GM12878 (cell line): ENCODE data around the gene PITPNB. TPM values are rescaled to one million over a fixed set of nuclear protein-coding genes. Genes with fewer than 3 reads are reported as not detected.

Experiments
- ATAC-seq: fragments of 200-7000 bp; cut with Tn5 transposase; 3 replicates; pipeline ENCODE4 v1.9.1; 2020; ENCODE audit warnings: mild to moderate bottlenecking, moderate library complexity
- BruUV-seq: library from RNA; stranded (reverse); fragments of 400-500 nt; replicated peaks from 2 replicates; lab custom pipeline; 2021; lab: Mats Ljungman, UMichigan
- CTCF ChIA-PET: fragments of 300-600 bp; sonication (Branson Sonifier 250); formaldehyde crosslinking; extraction: SDS; loops from one replicate; lab custom pipeline; 2021; ENCODE audit warnings: inconsistent platforms; lab: Yijun Ruan, JAX
- POLR2A ChIA-PET: fragments of 350-600 bp; formaldehyde crosslinking; extraction: SDS; loops from one replicate; lab custom pipeline; 2021; ENCODE audit warnings: inconsistent platforms; lab: Charles Lee
- RAD21 ChIA-PET: fragments of 300-600 bp; sonication (Branson Sonifier 250); formaldehyde crosslinking; loops from one replicate; lab custom pipeline; 2023; ENCODE audit warnings: antibody characterized with exemption; ENCODE audit not compliant: unreplicated experiment; lab: Charles Lee
- SMC1A ChIA-PET: fragments of 300-600 bp; sonication (Branson Sonifier 250); formaldehyde crosslinking; loops from one replicate; lab custom pipeline; 2023; ENCODE audit not compliant: unreplicated experiment, uncharacterized antibody; lab: Charles Lee
- DNase-seq: peaks from one replicate; pipeline ENCODE4 v3.0.0-alpha.2; 2011; ENCODE audit warnings: low read depth, low spot score
- FAIRE-seq: peaks from 3 replicates; lab custom pipeline; 2011; peaks lifted over from hg19 to GRCh38; lab: Jason Lieb, UNC
- H2AFZ ChIP-seq: 2 replicates; pipeline ENCODE4 v1.6.0; 2011; ENCODE audit warnings: low read depth, low read length, control low read depth; ENCODE audit not compliant: control insufficient read depth
- H3K27ac ChIP-seq: 2 replicates; pipeline ENCODE4 v1.5.1; 2011; ENCODE audit warnings: control low read depth; ENCODE audit not compliant: control insufficient read depth, insufficient read depth
- H3K27me3 ChIP-seq, 2 experiments: replicated peaks in 1 of 2; 2 replicates each; pipeline versions ENCODE4 v1.6.0 to v1.6.1; 2011; ENCODE audit warnings: low read length in 1 of 2; ENCODE audit not compliant: control insufficient read depth in 2 of 2, insufficient read depth in 2 of 2
- H3K36me3 ChIP-seq, 2 experiments: 2 replicates each; pipeline ENCODE4 v1.5.1; 2011; ENCODE audit warnings: low read length in 1 of 2; ENCODE audit not compliant: control insufficient read depth in 2 of 2, insufficient read depth in 2 of 2
- H3K4me1 ChIP-seq: 2 replicates; pipeline ENCODE4 v1.6.1; 2011; ENCODE audit warnings: mild to moderate bottlenecking, low read length, moderate library complexity, mixed read lengths; ENCODE audit not compliant: control insufficient read depth, insufficient read depth
- H3K4me2 ChIP-seq: 2 replicates; pipeline ENCODE4 v1.6.0; 2011; ENCODE audit warnings: control low read depth; ENCODE audit not compliant: control insufficient read depth, insufficient read depth
- H3K4me3 ChIP-seq: fragments of 200-600 bp; sonication (generic); 2 replicates; pipeline ENCODE4 v1.5.1; 2016
- H3K79me2 ChIP-seq: 2 replicates; pipeline ENCODE4 v1.6.0; 2011; ENCODE audit warnings: low read length; ENCODE audit not compliant: control insufficient read depth, insufficient read depth
- H3K9ac ChIP-seq: 2 replicates; pipeline ENCODE4 v1.8.0; 2011; ENCODE audit warnings: low read length, control low read depth, mixed read lengths; ENCODE audit not compliant: control insufficient read depth, insufficient read depth
- H3K9me3 ChIP-seq: replicated peaks from 3 replicates; pipeline ENCODE4 v1.5.1; 2011; ENCODE audit warnings: mild to moderate bottlenecking, low read length; ENCODE audit not compliant: control insufficient read depth, insufficient read depth
- H4K20me1 ChIP-seq: 2 replicates; pipeline ENCODE4 v1.6.0; 2011; ENCODE audit not compliant: control insufficient read depth, insufficient read depth
- ASH2L ChIP-seq: fragments of 300-600, 200-600 bp; sonication (generic); IDR thresholded peaks from 2 replicates; pipeline ENCODE4 v1.6.1; 2017; ENCODE audit warnings: low read depth, mild to moderate bottlenecking, borderline replicate concordance
- ATF2 ChIP-seq: IDR thresholded peaks from 2 replicates; pipeline ENCODE4 v1.6.1; 2012; ENCODE audit warnings: low read length, inconsistent platforms
- CBFB ChIP-seq: IDR thresholded peaks from 2 replicates; pipeline ENCODE4 v1.6.1; 2016; ENCODE audit warnings: antibody characterized with exemption, low read depth
- CREB1 ChIP-seq: IDR thresholded peaks from 2 replicates; pipeline ENCODE4 v1.6.1; 2012; ENCODE audit warnings: low read depth, mild to moderate bottlenecking, inconsistent platforms
- E2F8 ChIP-seq: fragments of 450-650 bp; IDR thresholded peaks from 2 replicates; pipeline ENCODE4 v1.6.1; 2018; ENCODE audit warnings: mild to moderate bottlenecking, low read depth, moderate library complexity; ENCODE audit not compliant: partially characterized antibody
- EGR1 ChIP-seq, 2 experiments: IDR thresholded peaks; 1 replicate in 1 of 2; 2 replicates in 1 of 2; pipeline ENCODE4 v1.6.1; 2011 to 2012; ENCODE audit warnings: low read depth in 2 of 2, low read length in 2 of 2, borderline replicate concordance in 1 of 2, mild to moderate bottlenecking in 1 of 2, moderate library complexity in 1 of 2
- ETV6 ChIP-seq, 2 experiments: fragments of 450-650 bp in 1 of 2; IDR thresholded peaks in 1 of 2; conservative IDR thresholded peaks in 1 of 2; 2 replicates each; pipeline ENCODE4 v1.6.1; 2014; ENCODE audit warnings: antibody characterized with exemption in 1 of 2, borderline replicate concordance in 1 of 2, low read depth in 1 of 2, mild to moderate bottlenecking in 1 of 2, moderate library complexity in 1 of 2
- JUNB ChIP-seq: IDR thresholded peaks from 2 replicates; pipeline ENCODE4 v1.6.1; 2016; ENCODE audit warnings: antibody characterized with exemption, mild to moderate bottlenecking
- JUND ChIP-seq: IDR thresholded peaks from 2 replicates; pipeline ENCODE4 v1.6.1; 2012; ENCODE audit warnings: low read depth, mild to moderate bottlenecking, low read length, improper control_type of control experiment, moderate library complexity
- KDM1A ChIP-seq: fragments of 200-600 bp; sonication (generic); IDR thresholded peaks from 2 replicates; pipeline ENCODE4 v1.6.1; 2016; ENCODE audit warnings: borderline replicate concordance
- NBN ChIP-seq: fragments of 450-650 bp; IDR thresholded peaks from 2 replicates; pipeline ENCODE4 v1.6.1; 2016
- POLR2AphosphoS5 ChIP-seq: IDR thresholded peaks from 2 replicates; pipeline ENCODE4 v1.6.1; 2011; ENCODE audit warnings: mild to moderate bottlenecking, low read length, inconsistent platforms
- RAD21 ChIP-seq: IDR thresholded peaks from 2 replicates; pipeline ENCODE4 v1.6.1; 2011; ENCODE audit warnings: mild to moderate bottlenecking, low read depth, low read length, moderate library complexity; ENCODE audit not compliant: insufficient read depth
- RCOR1 ChIP-seq: conservative IDR thresholded peaks from 2 replicates; pipeline ENCODE4 v1.6.1; 2012; ENCODE audit warnings: low read depth, low read length, improper control_type of control experiment
- SMARCA5 ChIP-seq: fragments of 450-650 bp; IDR thresholded peaks from 2 replicates; pipeline ENCODE4 v1.6.1; 2017; ENCODE audit warnings: mild to moderate bottlenecking
- SPI1 ChIP-seq: IDR thresholded peaks from 2 replicates; pipeline ENCODE4 v1.6.1; 2011; ENCODE audit warnings: low read depth, mild to moderate bottlenecking, low read length, moderate library complexity, borderline replicate concordance; ENCODE audit not compliant: insufficient read depth
- TAF1 ChIP-seq: IDR thresholded peaks from 2 replicates; pipeline ENCODE4 v1.6.1; 2011; ENCODE audit warnings: mild to moderate bottlenecking, low read depth, low read length, borderline replicate concordance
- ZNF622 ChIP-seq: fragments of 450-650 bp; IDR thresholded peaks from 2 replicates; pipeline ENCODE4 v1.6.1; 2017; ENCODE audit warnings: mild to moderate bottlenecking, inconsistent platforms
- ZZZ3 ChIP-seq: IDR thresholded peaks from 2 replicates; pipeline ENCODE4 v1.6.1; 2011; ENCODE audit warnings: low read depth; ENCODE audit not compliant: control insufficient read depth, insufficient read length
- WGBS: methylation state at CpG from one replicate; pipeline ENCODE4 v1.1.6; 2016; ENCODE audit warnings: low lambda C conversion rate; ENCODE audit not compliant: insufficient replicate concordance, insufficient coverage; ENCODE audit errors: missing lambda C conversion rate; 5-methylcytosine and 5-hydroxymethylcytosine counted together
- in situ Hi-C: fragments of 300-500 bp; cut with MboI; formaldehyde crosslinking; loops from 9 replicates; pipeline ENCODE4 v1.14.3; 2018; ENCODE audit warnings: mixed read lengths
- intact Hi-C: fragments of 100-400 bp; cut with micrococcal nuclease; formaldehyde crosslinking; loops from one replicate; pipeline ENCODE4 v1.14.2; 2022; ENCODE audit not compliant: unreplicated experiment
- polyA plus RNA-seq, 11 experiments: library from polyadenylated mRNA; depleted of rRNA in 4 of 11; unstranded in 6 of 11; stranded (reverse) in 5 of 11; fragments of >200 nt; fragmentation: Nextera tagmentation in 4 of 11; fragmentation: Illumina TruSeq in 1 of 11; extraction: Ambion mirVana in 4 of 11; extraction: Trizol in 1 of 11; gene quantifications; 1 replicate in 1 of 11; 2 replicates in 10 of 11; pipeline versions ENCODE4 v1.2.1 to v1.2.3, GENCODE V29; 2011 to 2016; ENCODE audit warnings: inconsistent platforms in 2 of 11, missing spikeins in 2 of 11, low read depth in 1 of 11
- total RNA-seq, 4 experiments: library from RNA; depleted of rRNA in 3 of 4; stranded (reverse); fragments of >200 nt in 3 of 4; fragmentation: Illumina TruSeq in 1 of 4; extraction: Trizol in 1 of 4; gene quantifications; 2 replicates each; pipeline versions ENCODE4 v1.2.1 to v1.2.3, GENCODE V29; 2013 to 2021

The PITPNB gene
- total and polyA plus RNA-seq, 10 of the 15 experiments (the other 5 are each of a cell fraction or from before 2014, with no cell fraction given), result 19.7 to 116 (median 64.9) TPM

GRCh38 chr22:27809700-27810608, 109.1 kb downstream of the PITPNB start:
- Histone ChIP-seq H3K9ac (no peak overlapping the region), H3K4me1 (no peaks in the 10 kb centered on the region), H2AFZ (no peak overlapping the region), H3K27ac (no peak overlapping the region), H3K4me2 (no peak overlapping the region), H3K79me2 (no peaks in the 10 kb centered on the region), H3K9me3 (no peaks in the 10 kb centered on the region), H3K36me3 (no peaks in the 10 kb centered on the region), H3K4me3 (no peak overlapping the region), H3K27me3 (no peaks in the 10 kb centered on the region), H4K20me1 (no peaks in the 10 kb centered on the region)
- POLR2A ChIA-PET, result no interaction called here
- FAIRE-seq, result no peak
- intact Hi-C loops (no loop called here), in situ Hi-C loops (no loop called here)
- no peak for TF ChIP-seq ZZZ3
- TF ChIP-seq SPI1, result no peak
- TF ChIP-seq NBN, result no peak
- no peak for TF ChIP-seq JUNB
- no peak for TF ChIP-seq RAD21
- TF ChIP-seq TAF1, result no peak
- TF ChIP-seq ATF2, result no peak
- TF ChIP-seq RCOR1, result no peak
- TF ChIP-seq SMARCA5, result no peak
- TF ChIP-seq CREB1, result no peak
- no peak for TF ChIP-seq POLR2AphosphoS5
- TF ChIP-seq CBFB, result no peak
- TF ChIP-seq KDM1A, result no peak
- no peak for TF ChIP-seq ETV6 (conservative IDR thresholded peaks at IDR 0.05 in 1 of 2, IDR thresholded peaks at IDR 0.05 in 1 of 2; ENCODE audit: borderline replicate concordance in 1 of 2, low read depth in 1 of 2)
- no peak for TF ChIP-seq ASH2L
- TF ChIP-seq E2F8, result no peak
- no peak for TF ChIP-seq ZNF622
- no peak for TF ChIP-seq JUND
- TF ChIP-seq EGR1 (IDR thresholded peaks at IDR 0.05; ENCODE audit: borderline replicate concordance in 1 of 2, low read depth in 2 of 2, low read length in 2 of 2), result no peak
- no peak for ATAC-seq
- RAD21 ChIA-PET, result no interaction called here
- CTCF ChIA-PET, result no interaction called here
- SMC1A ChIA-PET, result interaction anchor here (0.6 kb wide), 1 partner anchor 1443 kb away, joined by 3 read pairs; no protein-coding TSS in a partner anchor
- no peak for DNase-seq
- no TSS peak for BruUV-seq
- WGBS, result 36% methylated on average over 17 of the region's 17 CpGs
